Lower leg skin (tissue), 3 donors: ENCODE measurements around the gene NELL1.

Source experiments
- POLR2A ChIP-seq, 2 donors: fragments of 450-650 bp; IDR thresholded peaks; one replicate each; pipeline ENCODE4 v1.6.1; 2016 to 2017; ENCODE audit warnings: antibody characterized with exemption in 2 of 2, mild to moderate bottlenecking in 1 of 2, moderate library complexity in 1 of 2
- TF ChIP-seq, protein P1 (sequence below), 3 donors: fragments of 450-650 bp; IDR thresholded peaks; one replicate each; pipeline ENCODE4 v1.5.1; 2016; ENCODE audit warnings: antibody characterized with exemption in 3 of 3, mild to moderate bottlenecking in 3 of 3, moderate library complexity in 2 of 3

DNA sequence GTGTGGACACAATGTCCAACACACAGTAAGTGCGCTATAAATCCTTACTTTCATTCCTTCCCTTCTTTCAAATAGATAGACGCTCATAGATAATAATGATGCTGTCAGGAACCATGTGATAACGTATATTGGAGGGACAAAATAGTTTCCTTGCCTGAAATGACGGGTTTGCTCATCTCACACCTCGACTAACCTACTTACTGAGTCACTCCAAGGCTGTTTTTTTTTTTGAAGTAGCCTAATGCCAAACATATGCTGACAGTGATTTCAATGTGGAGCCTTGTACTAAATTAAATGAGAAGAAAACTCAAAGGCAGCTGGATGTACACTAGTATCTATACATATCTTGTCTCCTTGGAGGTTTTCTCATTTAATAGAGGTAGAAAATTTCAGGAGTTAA lies 400.5 kb downstream of the NELL1 start:
- TF ChIP-seq, protein P1, sequence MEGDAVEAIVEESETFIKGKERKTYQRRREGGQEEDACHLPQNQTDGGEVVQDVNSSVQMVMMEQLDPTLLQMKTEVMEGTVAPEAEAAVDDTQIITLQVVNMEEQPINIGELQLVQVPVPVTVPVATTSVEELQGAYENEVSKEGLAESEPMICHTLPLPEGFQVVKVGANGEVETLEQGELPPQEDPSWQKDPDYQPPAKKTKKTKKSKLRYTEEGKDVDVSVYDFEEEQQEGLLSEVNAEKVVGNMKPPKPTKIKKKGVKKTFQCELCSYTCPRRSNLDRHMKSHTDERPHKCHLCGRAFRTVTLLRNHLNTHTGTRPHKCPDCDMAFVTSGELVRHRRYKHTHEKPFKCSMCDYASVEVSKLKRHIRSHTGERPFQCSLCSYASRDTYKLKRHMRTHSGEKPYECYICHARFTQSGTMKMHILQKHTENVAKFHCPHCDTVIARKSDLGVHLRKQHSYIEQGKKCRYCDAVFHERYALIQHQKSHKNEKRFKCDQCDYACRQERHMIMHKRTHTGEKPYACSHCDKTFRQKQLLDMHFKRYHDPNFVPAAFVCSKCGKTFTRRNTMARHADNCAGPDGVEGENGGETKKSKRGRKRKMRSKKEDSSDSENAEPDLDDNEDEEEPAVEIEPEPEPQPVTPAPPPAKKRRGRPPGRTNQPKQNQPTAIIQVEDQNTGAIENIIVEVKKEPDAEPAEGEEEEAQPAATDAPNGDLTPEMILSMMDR (IDR thresholded peaks at IDR 0.05): no peak
- no peak for TF ChIP-seq POLR2A (IDR thresholded peaks at IDR 0.05)
